ENCODE data around the gene DNAH9.
A peak's percentile ranks its signal among the peaks of the same experiment; 100 is the strongest.

DNAH9 gene

DNA sequence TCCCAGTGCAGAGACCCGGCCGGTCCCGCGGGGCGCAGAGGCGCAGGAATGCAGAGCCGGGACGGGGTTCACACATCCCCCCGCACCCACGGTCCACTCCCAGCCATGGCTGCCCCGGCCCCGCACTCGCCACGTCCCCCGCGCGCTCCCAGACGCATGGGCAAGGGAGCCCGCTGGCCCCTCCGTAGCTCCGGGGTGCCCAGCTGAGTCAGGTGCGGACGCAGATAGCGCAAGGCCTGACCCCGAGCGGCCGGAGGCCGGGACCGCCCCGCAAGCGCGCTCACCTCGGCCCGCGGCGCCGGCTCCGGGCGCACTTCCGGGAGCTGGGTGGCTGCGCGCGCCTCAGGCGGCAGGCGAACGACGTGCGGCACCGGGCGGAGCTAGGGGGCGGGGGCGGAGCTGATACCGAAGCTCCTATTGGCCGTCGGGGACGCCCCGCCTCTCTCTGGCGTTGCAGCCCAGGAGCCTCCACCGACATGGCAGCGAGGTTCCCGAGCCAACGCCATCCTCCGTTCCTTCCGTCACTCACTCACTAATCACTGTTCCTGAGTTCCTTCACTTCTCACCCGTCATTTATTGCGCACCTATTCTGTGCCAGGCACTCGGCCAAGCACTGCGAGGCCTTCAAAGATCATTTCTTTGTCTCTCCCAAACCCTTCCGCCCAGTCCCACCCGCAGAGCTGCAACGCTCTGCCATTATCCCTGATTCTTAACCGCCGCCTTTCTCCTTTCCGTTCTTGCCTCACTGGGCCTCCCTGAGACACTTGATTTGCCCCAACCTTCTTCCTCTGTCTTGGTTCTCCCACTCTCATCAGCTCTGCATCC lies 399.1 kb downstream of the DNAH9 start, which contains the start of gene ZNF18:
TSS of gene ZNF18 (minus strand) at position 329 of the 825 bp plus-strand sequence. CDS start 4,646 bp downstream, outside the sequence.
- H3K4me3 ChIP-seq (ENCODE audit: low read depth, low read length): peak within 1 kb of the TSS; percentile 82
- peak; percentile 51 for DNase-seq (ENCODE audit: low read depth, low spot score)
- POLR2A ChIA-PET: interaction anchor here (0.6 to 2.0 kb wide), 12 partner anchors 9 to 1965 kb away, joined by 3 to 23 read pairs (median 3); partner anchors contain the start of genes ELAC2 and MAP2K4
- no peak for TF ChIP-seq CTCF (IDR thresholded peaks at IDR 0.05; ENCODE audit: insufficient read depth, low read length, missing control alignments)
- CTCF ChIA-PET: interaction anchor here (0.8 to 5.1 kb wide), 4 partner anchors 9 to 23 kb away, joined by 3 to 25 read pairs (median 7); no protein-coding TSS in a partner anchor

DNA sequence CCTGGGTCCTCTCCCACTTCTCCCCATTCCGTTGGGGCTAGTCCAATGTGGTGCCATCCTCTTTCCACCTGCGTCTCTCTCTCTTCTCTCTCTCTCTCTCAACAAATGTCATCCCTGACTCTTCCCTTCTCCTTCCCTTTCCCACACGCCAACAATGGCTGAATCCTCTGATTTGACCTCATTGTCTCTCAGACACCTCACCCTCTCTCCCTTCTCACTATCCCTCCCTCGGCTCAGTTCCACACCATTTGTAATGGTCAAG lies 399.6 kb downstream of the DNAH9 start:
- CTCF ChIA-PET: interaction anchor here (1.1 to 5.1 kb wide), 3 partner anchors 10 to 13 kb away, joined by 5 to 25 read pairs (median 9); no protein-coding TSS in a partner anchor
- no peak for TF ChIP-seq CTCF (IDR thresholded peaks at IDR 0.05; ENCODE audit: insufficient read depth, low read length, missing control alignments)
- no peak for DNase-seq (ENCODE audit: low read depth, low spot score)
- H3K4me3 ChIP-seq (ENCODE audit: low read depth, low read length): peak overlapping the region; percentile 82
- POLR2A ChIA-PET: interaction anchor here (0.6 to 2.0 kb wide), 7 partner anchors 10 to 1965 kb away, joined by 3 to 23 read pairs (median 4); partner anchors contain the start of genes ELAC2 and MAP2K4

- CTCF ChIA-PET: interaction anchor here (1.9 kb wide), 1 partner anchor 13 kb away, joined by 5 read pairs; no protein-coding TSS in a partner anchor
- TF ChIP-seq CTCF (IDR thresholded peaks at IDR 0.05; ENCODE audit: insufficient read depth, low read length, missing control alignments): no peak
- H3K4me3 ChIP-seq (ENCODE audit: low read depth, low read length): no peak overlapping the region
- DNase-seq (ENCODE audit: low read depth, low spot score): no peak
- POLR2A ChIA-PET: no interaction called here
These were observed 401.4 kb downstream of the DNAH9 start for GRCh38 chr17:11999696-12000095.

- H3K4me3 ChIP-seq (ENCODE audit: low read depth, low read length): no peak overlapping the region
- ChIA-PET POLR2A (interaction anchor here (3.2 kb wide), 1 partner anchor 10 kb away, joined by 21 read pairs; the partner anchor contains the start of gene ZNF18), CTCF (interaction anchor here (0.8 to 1.8 kb wide), 2 partner anchors 10 to 12 kb away, joined by 3 to 5 read pairs; partner anchors contain the start of gene ZNF18)
- no peak for DNase-seq (ENCODE audit: low read depth, low spot score)
- TF ChIP-seq CTCF (IDR thresholded peaks at IDR 0.05; ENCODE audit: insufficient read depth, low read length, missing control alignments): no peak
These were observed 409.2 kb downstream of the DNAH9 start for GRCh38 chr17:12007466-12007865.
